GM18498 (cell line): Measurements from ENCODE around the gene CCDC92.

ENCODE experiments used
- ATAC-seq: cut with Tn5 transposase; IDR thresholded peaks from one replicate; pipeline ENCODE4 v1.9.1; 2021; ENCODE audit warnings: mild to moderate bottlenecking, moderate library complexity; ENCODE audit not compliant: unreplicated experiment

The CCDC92 gene

DNA sequence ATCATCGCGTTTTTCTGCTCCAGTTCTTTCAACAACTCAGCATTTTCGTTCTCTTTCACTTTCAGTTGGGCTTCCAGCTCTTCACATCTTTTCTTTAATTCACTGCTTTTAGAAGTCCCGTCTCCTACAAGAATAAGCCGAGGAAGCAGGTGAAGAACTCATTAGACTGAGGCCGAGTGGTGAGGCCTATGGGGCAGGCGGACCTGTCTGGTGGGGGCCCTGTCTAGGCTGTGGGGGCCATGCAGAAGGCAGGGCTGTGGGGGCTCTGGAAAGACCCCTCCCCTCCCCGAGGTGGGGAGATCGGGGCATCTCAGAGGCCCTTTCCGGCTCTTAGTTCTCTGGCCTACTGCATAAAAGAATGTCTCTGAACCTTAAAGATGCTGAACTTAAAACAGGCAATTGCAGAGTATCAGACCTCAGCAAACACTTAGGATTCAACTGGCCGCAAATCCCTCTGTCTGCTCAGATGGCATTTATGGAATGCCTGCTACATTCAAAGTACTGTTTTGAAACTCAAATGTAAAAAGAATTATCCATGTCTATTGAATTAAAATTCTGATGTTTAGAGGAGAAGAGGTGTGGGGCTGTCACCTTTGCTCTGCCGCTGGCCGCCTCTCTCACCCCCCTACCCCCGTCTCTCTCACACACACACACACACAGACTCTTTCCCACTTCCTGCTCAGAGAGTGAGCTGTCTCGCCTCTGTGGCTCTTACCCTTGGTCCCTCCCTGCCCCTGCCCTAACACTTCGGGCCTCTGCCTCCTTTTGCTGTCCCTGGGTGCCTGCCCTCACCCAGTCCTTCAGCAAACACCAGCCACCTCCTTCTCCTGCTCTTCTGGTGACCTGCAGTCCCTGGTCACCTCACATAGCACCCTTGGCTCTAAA lies 34.7 kb downstream of the CCDC92 start:
- ATAC-seq, result peak; percentile 56

DNA sequence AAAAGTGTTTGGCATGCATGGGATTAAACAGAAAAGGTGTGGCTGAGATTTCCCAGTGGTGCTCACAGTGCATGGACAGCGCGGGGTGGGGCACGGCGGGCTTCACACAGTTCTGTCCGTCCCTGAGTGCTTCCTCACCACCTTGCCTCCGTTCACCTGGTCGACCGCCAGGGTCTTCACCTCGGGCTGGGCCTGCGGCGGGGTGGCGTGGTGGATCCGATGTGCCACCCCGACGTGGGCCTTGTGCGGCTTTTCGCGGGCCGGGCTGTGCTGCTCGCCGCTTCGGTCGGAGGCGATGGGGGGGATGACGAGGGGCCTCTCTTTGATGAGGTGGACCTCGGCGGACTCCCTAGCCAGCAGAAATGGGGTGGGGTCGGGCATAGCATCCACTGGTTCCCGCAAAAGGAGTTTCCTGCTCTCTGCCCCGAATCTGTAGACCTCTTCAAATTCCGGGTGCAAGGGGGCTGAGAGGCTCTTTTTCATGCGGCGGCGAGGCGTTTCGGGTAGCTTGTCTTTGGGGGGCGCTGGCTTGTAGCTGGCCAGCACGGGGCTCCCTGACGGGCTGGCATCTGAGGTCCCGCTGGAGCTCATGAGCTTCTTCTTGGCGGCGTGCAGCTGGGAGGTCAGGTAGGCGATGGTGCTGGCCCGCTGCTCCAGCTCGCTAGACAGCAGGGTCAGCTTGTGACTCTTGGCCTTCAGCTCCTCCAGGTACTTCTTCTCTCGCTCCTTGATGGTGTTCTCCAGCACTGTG lies 35.5 kb downstream of the CCDC92 start:
- ATAC-seq, result no peak

DNA sequence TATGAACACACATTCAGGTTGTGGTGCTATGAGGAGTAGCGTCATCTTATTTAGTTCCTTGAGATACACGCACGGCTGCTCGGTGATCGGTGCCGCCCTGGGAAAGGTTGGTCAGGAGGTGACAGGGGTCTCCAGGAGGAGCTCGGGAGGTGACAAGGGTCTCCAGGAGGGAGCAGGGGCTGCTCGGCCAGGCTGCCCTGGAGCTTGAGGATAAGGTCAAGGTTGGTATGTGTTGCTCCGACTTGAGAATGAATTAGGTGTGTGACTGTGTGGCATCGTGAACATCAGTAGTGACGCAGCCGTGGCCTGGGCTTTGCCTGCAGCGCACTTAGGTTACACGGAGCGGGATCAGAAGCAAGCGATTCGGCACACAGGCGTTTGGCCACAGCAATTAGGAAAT lies 36.2 kb downstream of the CCDC92 start:
- ATAC-seq, result no peak

DNA sequence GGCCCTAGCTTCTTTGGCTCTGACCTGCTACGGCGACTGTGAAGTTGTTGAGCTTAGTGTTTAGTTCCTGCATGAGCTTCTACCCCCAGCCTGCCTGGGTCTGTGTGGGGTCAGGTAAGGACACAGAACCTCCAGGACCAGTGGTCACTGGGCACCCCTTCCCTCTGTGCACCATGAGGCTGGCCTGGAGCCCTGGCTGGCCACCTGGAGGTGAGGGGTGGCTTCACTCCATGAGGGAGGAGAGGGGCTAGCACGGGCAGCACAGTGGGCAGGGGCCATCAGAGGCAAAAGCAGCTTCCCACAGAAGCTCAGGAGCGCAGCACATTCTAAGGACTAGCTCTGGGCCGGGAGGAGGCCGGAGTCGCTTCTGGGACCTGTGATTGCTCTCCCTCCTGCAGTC lies 36.7 kb downstream of the CCDC92 start:
- no peak for ATAC-seq

DNA sequence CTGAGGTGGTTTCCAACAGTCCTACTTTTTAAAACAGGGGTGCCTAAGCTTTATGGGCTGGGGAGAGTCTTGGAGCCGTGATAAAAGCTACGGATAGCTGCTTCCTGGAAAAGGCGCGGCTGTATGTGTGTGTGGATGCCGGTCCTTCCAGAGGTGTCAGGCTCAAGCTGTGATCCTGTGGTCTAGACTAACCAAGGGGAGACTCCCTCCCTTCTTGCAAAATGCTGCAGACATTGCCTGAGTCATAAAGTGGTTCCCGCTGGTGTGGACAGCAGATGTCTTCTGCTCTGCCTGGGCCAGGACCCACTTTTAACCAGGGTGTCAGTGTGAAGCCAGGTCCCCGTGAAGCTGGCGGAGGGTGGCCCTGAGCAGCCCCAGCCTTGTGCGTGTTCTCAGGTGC lies 37.8 kb downstream of the CCDC92 start:
- ATAC-seq, result no peak

DNA sequence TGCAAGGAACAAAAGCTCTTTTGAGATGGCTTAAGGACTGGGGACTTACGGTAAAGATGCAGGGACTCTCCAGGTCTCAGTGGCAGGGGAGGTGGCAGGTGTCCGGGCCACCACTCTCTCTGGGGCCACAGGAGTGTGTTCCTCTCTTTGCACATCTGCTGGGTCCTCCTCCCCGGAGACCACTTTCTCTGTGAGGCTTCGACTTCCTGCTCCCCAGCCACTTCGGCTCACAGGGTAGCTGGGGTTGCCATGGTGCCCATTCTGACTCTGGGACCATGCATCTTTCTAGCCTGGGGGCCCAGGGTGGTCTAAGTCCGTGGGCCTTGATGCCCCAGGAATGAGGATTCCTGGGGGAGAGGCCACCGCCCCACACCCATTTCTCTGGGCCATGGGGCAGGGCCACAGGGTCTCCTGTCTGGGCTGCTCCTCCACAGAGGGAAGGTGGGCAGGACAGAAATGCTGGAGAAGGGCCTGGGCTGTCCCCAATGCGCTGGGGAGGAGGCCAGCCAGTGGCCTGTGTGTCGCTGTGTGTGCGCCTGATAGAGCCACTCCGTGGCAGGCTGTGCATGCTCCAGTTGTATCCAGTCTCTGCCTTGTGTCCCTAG lies 38.5 kb downstream of the CCDC92 start:
- ATAC-seq, result no peak

DNA sequence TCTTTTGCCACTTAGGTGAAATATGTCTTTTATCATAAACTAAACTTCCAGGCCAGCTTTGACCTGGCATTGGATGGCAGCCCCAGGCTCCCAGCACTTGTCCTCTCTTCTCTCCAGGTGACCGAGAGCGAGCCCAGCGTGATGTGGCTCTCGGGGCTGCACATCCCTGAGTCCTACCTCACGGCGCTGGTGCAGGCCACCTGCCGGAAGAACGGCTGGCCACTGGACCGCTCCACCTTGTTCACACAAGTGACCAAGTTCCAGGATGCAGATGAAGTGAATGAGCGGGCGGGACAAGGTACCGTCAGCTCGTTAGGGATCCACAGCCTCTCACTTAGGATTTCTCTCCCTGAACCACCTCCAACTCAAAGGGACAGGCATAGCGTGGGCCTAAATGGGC lies 39.4 kb downstream of the CCDC92 start:
- ATAC-seq, result no peak

DNA sequence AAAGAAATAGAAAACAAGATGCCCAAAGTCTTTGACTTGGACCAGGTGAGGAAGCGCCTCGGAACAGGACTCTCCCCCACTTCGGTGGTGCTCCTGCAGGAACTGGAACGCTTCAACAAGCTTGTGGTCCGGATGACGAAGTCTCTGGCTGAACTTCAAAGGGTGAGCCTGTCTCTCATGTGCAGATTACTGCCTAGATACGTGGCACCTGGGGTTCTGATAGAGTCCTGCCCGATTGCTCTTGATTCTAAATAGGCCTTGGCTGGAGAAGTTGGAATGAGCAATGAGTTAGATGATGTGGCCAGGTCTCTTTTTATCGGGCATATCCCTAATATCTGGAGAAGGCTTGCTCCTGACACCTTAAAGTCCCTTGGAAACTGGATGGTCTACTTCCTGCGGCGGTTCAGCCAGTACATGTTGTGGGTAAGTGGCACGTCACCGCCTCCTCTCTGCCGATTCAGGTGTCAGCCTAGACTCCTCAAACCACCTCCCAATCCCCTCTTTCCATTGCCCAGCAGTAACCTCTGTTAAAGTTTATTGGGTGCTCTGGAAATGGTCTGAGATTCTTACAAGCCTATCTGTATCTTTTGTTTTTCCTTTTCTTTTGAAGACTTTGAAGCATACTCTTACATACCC lies 40.8 kb downstream of the CCDC92 start:
- no peak for ATAC-seq

DNA sequence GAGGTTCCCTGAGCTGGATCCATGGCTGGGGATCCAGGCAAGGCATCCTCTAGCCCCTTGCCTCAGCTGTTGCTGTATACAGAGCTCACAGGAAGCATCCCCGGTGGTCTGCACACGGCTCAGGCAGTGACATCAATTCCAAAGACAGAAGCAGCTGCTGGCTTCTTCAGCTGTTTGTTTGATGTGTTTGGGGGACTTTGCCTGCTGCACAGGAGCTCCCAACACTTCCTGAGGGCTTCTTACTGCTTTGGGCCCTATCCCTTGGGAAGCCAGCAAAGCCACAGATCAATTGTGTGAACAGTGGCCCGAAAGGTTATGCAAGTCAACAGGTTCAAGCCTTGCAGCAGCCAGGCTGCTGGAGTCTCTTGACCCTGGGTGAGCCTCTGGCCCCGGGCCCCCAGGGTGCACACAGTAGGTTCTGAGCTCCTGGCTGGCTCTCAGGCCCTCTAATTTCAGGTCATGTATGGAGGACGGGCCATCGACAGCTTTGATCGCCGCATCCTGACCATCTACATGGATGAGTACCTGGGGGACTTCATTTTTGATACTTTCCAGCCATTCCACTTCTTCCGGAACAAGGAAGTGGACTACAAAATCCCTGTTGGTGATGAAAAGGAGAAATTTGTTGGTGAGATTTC lies 42.6 kb downstream of the CCDC92 start:
- ATAC-seq, result no peak

DNA sequence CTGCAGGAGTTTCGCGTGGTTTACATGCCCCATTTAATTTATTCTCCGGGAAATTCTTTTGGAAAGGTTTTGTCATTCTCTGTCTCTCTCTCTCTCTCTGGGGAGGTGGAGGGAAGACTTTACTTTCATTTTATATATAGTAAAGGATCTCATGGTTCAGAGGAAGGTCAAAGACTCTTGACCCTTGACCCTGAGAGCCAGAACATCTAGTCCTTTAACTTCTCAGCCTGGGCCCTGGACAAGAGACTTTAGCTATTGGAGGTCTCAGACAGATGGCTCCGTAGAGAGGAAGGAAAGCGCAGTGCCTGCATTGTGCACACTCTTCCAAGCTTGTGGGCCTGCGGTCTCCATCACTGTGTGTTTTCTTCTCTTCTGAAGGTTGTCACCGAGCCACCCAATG lies 43.7 kb downstream of the CCDC92 start:
- ATAC-seq, result no peak

DNA sequence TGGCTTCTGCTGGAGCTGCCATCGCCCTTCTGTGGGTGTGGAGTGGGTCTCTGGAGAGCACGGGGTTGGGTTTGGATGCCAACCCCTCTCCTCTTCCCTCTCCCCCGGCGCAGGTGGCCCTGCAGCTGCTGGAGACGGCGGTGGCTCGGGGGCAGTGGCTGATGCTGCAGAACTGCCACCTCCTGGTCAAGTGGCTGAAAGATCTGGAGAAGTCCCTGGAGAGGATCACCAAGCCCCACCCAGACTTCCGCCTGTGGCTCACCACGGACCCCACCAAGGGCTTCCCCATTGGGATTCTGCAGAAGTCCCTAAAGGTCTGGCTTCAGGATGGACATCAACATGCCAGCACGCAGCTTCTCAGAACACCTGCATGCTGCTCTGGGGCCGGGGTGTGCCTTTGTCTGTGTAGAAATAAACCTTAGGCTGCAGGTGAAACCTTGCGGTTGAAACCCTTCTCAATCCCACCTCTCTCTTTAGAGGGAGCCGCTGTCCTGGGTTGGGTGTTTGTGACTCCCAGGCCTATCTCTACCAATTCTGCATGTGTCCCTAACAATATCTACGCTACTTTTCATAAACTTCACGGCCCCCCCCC lies 44.3 kb downstream of the CCDC92 start:
- no peak for ATAC-seq

DNA sequence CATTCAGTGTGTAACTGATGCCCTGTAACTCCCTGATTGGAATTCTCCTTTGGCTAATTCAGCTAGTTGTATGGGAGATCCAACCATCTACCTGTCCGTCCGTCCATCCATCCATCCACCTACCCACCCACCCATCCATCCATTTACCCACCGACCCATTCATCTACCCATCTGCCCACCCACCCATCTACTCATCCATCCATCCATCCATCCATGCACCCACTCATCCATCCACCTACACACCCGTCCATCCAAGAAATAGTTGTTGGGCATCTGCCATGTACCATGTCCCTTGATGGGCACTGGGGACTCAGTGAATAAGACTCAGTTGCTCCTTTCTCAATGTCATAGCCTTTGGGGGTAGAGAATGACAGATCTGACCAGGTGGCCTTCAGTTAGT lies 48.1 kb downstream of the CCDC92 start:
- no peak for ATAC-seq

DNA sequence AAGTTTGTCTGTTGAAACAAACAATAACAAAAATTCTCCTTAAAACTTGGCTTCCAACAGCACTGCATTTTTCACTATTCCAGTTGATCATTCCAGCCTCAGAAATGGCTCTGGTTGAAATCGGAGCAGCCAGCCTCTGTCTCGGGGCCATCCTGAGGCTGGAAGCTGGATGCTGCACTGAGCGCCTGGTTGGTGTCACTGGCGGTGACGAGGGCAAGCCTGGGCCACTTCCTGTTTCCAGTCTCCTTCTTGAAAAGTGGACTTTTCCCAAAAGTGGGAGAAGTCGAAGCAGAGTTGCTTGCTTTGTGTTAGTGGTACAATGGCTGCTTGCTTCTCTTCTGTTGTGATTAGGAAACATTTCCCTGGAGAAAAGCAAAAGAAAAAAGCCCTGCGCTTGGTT lies 48.7 kb downstream of the CCDC92 start:
- ATAC-seq, result no peak

DNA sequence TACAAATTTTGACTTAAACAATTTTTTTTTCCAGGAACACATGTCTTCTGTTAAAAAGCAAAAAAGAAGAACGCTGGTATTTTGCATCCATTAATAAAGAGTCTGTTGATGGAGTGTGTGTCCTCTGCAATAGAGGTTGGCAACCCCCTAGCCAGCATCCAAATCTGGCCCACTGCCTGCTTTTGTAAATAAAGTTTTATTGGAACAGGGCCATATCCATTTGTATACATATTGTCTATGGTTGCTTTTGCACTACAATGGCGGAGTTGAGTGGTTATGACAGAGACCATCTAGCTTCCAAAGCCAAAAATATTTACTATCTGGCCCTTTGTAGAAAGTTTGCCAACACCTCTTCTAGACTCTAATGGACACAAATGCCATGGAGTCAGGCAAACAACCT lies 49.6 kb downstream of the CCDC92 start:
- no peak for ATAC-seq

DNA sequence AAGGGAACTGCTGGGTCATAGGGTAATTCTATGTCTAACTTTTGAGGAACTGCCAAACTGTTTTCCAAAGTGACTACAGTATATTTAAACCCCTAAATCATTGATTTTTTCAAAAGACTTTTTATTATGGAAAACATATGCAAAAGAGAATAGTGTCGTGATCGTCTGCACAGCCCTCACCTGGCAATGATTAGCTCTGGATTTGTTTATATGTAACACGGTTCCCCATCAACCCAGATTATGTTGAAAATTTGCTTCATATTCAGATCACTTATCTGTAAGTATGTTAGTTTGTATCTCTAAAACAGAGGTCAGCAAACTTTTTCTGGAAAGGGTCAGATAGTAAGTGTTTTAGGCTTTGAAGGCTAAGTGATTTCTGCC lies 52.7 kb downstream of the CCDC92 start:
- no peak for ATAC-seq

DNA sequence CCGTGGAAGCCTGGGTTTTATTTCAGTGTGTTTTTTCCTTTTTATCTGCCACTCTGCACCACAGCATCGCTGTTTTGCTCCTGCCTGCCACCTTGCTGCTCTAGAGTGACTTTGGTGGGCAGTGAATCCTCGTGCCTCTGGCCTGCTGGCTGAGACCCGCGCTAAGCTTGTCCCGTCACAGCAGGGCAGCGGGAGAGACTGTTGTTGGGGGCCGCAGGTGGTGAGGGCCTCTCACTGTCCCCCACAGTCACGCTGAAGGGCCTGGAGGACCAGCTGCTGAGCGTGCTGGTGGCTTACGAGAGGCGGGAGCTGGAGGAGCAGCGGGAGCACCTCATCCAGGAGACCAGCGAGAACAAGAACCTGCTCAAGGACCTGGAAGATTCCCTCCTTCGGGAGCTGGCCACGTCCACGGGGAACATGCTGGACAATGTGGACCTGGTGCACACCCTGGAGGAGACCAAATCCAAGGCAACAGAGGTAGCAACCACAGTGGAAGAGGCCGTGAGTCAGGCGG lies 55.2 kb downstream of the CCDC92 start:
- ATAC-seq, result no peak

DNA sequence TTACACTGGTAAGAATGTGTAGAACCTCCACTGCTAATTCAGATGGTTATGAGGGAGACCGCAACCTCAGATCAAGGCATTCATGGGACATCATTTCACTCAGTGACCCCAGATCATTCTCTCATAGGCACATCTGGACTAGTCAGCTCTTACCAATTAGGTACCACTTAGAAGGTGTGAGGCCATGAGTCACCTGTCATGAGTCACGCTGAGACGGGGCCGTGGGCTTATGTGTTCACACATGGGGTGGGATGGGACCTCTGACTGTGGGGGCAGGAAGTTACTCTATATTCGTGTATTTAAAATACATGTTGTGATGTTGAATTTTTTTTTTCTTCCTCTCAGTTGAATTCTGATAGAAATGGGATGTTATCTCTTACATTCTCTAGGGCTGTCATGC lies 55.9 kb downstream of the CCDC92 start:
- no peak for ATAC-seq

DNA sequence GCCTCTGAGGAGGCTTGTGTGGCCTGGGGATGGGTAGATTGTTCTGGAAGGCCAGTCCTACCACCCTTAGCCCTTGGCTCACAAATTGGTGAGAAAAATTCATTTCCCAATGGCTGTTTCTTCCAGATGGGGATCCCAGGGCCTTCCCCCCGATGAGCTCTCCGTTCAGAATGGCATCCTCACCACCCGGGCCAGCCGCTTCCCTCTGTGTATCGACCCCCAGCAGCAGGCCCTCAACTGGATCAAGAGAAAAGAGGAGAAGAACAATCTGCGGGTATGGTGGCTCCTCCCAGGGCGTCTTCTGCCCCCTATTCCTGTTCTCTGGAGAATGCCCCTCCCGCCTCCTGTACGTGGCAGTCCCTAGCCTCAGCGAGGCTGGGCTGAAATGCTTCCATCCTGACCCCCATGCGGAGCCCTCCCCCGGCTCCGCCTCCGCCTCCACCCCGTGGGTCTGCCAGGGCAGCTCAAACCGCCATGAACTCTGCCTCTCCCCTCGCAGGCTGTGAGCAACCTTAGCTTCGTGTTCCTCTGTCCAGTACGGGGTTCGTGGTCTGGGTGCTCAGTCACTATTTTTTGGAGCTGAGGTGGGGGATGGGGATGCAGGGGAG lies 57.8 kb downstream of the CCDC92 start:
- no peak for ATAC-seq

DNA sequence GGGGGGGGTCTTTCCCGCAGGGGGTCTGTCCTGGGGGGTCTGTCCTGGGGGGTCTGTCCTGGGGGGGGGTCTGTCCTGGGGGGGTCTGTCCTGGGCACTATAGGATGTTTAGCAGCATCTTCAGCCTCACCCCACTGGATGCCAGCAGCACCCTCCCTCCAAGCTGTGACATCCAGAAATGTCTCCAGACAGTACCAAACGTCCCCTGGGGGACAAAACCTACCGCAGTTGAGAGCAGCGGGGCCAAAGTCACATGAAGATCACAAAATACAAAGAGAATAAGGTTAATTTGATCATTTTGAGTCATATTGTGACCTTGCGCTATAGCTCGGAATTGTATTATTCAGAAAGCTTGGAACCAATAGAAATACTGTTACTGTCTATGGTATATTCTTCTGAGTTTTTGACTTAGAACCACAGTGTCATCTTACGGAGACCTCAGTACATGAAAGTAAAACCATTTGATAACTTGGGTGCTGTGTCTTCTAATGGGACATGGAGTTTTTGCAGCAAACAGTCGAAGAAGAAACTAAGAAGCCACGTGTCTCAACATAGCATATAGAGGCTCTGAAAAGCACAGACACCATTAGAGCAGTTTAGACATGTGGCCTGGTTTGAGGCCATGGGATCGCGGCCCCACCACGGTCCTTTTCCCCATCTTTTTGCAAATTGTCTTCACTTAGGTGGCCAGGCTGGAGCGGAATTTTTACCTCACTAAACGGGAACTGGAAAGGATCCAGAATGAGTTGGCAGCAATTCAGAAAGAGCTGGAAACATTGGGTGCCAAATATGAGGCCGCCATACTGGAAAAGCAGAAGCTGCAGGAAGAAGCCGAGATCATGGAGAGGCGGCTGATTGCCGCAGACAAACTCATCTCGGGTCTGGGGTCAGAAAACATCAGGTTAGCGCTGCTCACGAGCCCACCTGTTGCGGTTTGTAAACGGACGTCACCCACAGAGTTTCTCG lies 59.9 kb downstream of the CCDC92 start:
- ATAC-seq, result no peak
